ENCODE results near the gene MAGEF1.

The MAGEF1 gene

DNA sequence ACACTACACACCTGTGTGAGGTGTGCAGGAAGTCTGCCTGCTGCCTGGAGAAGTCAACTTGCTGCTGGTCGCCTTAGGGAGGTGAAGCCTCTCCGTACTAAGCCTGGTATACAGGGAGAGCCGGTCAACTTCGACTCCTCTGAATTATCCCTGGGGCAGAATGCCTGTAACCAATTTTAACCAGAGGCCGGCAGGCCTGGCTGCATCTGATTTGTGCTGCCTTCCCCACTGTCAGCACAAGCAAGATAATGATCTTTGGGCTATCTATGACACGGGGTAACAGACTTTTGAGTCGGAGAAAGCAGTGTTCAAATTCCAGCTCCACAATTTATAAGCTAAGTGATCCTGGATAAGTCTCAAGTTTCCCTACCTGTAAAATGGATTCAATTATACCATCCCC, 42.3 kb downstream of the MAGEF1 start:
- Histone ChIP-seq H3K27ac (ENCODE audit: low read depth, low read length) (no peak overlapping the region), H3K9me3 (ENCODE audit: low read length) (no peaks in the 10 kb centered on the region), H3K4me3 (ENCODE audit: low read depth in 1 of 2, low read length in 2 of 2) (no peak overlapping the region), H3K27me3 (ENCODE audit: control insufficient read depth in 1 of 2, insufficient read depth in 2 of 2, low read length in 2 of 2) (no peaks in the 10 kb centered on the region), H3K4me1 (ENCODE audit: insufficient read depth, low read length) (no peaks in the 10 kb centered on the region), H3K9ac (ENCODE audit: low read length) (no peak overlapping the region), H3K36me3 (ENCODE audit: insufficient read depth, low read length) (no peaks in the 10 kb centered on the region)

DNA sequence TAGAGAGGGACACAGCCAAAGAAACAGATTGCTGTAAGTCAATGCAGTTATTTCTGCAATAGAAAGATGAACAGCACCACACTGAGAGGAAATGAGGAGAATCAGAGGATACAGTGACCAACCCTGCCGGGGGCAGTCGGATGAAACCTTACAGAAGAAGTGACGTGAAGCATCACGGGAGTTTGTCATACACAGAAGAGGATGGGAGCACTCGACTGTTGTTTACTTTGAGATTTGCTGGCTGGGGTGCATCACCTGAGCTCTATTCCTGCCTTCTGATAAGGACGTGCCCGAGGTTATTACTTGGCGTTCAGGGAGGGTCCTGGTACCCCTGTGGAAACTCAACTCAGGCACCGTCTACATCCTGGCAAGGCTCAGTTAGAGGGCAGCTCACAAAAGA, 45.4 kb downstream of the MAGEF1 start:
- no peaks in the 10 kb centered on the region for H3K27me3 ChIP-seq (ENCODE audit: control insufficient read depth in 1 of 2, insufficient read depth in 2 of 2, low read length in 2 of 2)
- no peak overlapping the region for H3K9ac ChIP-seq (ENCODE audit: low read length)
- H3K27ac ChIP-seq (ENCODE audit: low read depth, low read length) = no peak overlapping the region
- no peaks in the 10 kb centered on the region for H3K36me3 ChIP-seq (ENCODE audit: insufficient read depth, low read length)
- no peaks in the 10 kb centered on the region for H3K9me3 ChIP-seq (ENCODE audit: low read length)
- H3K4me1 ChIP-seq (ENCODE audit: insufficient read depth, low read length) = no peaks in the 10 kb centered on the region
- H3K4me3 ChIP-seq (ENCODE audit: low read depth in 1 of 2, low read length in 2 of 2) = no peak overlapping the region

DNA sequence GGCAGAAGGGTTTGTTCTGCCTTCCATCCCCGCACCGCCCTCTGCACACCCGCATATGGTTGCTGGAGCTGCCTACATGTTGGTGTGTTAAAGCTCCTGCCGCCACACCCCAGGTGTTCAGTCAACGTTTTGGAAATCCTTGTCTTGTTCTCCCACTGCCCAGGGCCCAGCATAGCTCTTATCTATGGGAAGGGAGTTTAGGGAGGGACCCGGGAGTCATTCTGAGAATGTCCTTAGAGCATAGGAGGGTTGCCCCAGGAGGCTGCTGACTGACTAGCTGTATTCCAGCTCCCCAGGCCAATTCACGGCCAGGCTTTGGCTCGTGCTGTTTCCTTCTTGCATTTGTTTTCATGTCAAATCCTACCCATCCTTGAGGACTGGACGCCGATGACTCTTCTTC, 46.8 kb downstream of the MAGEF1 start:
- Histone ChIP-seq H3K4me1 (ENCODE audit: insufficient read depth, low read length) (no peaks in the 10 kb centered on the region), H3K9me3 (ENCODE audit: low read length) (no peaks in the 10 kb centered on the region), H3K9ac (ENCODE audit: low read length) (no peak overlapping the region), H3K36me3 (ENCODE audit: insufficient read depth, low read length) (no peaks in the 10 kb centered on the region), H3K27ac (ENCODE audit: low read depth, low read length) (no peak overlapping the region), H3K27me3 (ENCODE audit: control insufficient read depth in 1 of 2, insufficient read depth in 2 of 2, low read length in 2 of 2) (no peaks in the 10 kb centered on the region), H3K4me3 (ENCODE audit: low read depth in 1 of 2, low read length in 2 of 2) (no peak overlapping the region)

DNA sequence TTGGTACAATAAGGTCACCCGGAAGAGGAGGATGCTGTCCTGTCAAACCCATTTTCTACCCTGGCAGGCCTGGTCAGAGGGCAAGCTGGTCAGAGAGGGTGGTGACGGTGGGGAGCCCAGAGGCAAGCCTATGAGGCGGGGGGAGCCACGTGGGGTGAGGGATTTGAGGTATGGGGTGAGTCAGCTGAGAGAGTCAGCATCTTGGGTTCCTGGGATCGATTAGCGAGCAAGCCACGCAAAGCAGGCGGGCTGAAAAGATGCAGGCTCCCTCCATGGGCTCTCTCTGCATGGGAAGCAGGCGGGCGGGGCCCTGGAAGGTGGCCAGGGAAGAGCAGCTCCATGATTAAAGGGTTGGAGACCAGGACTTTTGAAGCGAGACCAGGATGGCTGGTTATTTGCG, 48.1 kb downstream of the MAGEF1 start:
- no peaks in the 10 kb centered on the region for H3K36me3 ChIP-seq (ENCODE audit: insufficient read depth, low read length)
- H3K9ac ChIP-seq (ENCODE audit: low read length) = no peak overlapping the region
- H3K27me3 ChIP-seq (ENCODE audit: control insufficient read depth in 1 of 2, insufficient read depth in 2 of 2, low read length in 2 of 2) = no peaks in the 10 kb centered on the region
- no peaks in the 10 kb centered on the region for H3K4me1 ChIP-seq (ENCODE audit: insufficient read depth, low read length)
- H3K9me3 ChIP-seq (ENCODE audit: low read length) = no peaks in the 10 kb centered on the region
- H3K27ac ChIP-seq (ENCODE audit: low read depth, low read length) = no peak overlapping the region
- no peak overlapping the region for H3K4me3 ChIP-seq (ENCODE audit: low read depth in 1 of 2, low read length in 2 of 2)

DNA sequence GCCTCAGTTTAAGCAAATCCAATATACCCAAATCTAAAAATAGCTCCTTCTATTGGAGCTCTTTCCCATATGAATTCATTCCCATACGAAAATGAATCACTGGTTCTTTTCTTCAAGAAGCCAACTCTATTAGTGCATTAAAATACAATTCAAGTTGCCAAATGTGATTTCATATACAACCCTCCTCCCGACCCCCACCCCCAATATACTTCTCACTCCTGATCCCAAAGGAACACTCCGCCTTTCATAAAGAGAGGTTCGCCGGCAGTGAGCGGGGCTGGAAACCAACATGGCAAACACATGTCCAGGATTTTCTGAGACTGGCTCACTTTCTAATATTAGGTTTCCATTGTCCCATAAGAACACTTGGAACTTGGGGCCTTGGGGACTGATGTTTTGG, 48.5 kb downstream of the MAGEF1 start:
- Histone ChIP-seq H3K9ac (ENCODE audit: low read length) (no peak overlapping the region), H3K9me3 (ENCODE audit: low read length) (no peaks in the 10 kb centered on the region), H3K27ac (ENCODE audit: low read depth, low read length) (no peak overlapping the region), H3K4me1 (ENCODE audit: insufficient read depth, low read length) (no peaks in the 10 kb centered on the region), H3K36me3 (ENCODE audit: insufficient read depth, low read length) (no peaks in the 10 kb centered on the region), H3K27me3 (ENCODE audit: control insufficient read depth in 1 of 2, insufficient read depth in 2 of 2, low read length in 2 of 2) (no peaks in the 10 kb centered on the region), H3K4me3 (ENCODE audit: low read depth in 1 of 2, low read length in 2 of 2) (no peak overlapping the region)

DNA sequence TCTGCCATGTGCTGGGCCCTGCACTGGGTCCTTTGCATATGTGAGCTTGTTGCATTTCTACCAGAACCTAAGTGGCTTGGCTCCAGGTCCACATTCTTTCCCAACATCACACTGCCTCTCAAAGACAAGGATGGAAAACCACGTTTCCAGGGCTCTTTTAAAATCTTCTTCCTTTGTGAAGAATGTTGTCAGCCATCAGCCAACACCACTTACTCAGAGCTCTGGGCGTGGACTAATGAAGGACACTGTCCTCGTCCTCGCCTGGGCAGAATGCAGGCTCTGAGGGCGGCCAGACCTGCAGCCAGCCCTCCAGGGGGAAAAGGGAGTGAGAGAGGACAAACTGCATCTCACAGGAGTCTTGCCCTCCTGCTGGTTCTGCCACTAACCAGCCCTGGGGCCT, 49.7 kb downstream of the MAGEF1 start:
- Histone ChIP-seq H3K36me3 (ENCODE audit: insufficient read depth, low read length) (no peaks in the 10 kb centered on the region), H3K27ac (ENCODE audit: low read depth, low read length) (no peak overlapping the region), H3K4me1 (ENCODE audit: insufficient read depth, low read length) (no peaks in the 10 kb centered on the region), H3K27me3 (ENCODE audit: control insufficient read depth in 1 of 2, insufficient read depth in 2 of 2, low read length in 2 of 2) (no peaks in the 10 kb centered on the region), H3K9me3 (ENCODE audit: low read length) (no peaks in the 10 kb centered on the region), H3K4me3 (ENCODE audit: low read depth in 1 of 2, low read length in 2 of 2) (no peak overlapping the region), H3K9ac (ENCODE audit: low read length) (no peak overlapping the region)

DNA sequence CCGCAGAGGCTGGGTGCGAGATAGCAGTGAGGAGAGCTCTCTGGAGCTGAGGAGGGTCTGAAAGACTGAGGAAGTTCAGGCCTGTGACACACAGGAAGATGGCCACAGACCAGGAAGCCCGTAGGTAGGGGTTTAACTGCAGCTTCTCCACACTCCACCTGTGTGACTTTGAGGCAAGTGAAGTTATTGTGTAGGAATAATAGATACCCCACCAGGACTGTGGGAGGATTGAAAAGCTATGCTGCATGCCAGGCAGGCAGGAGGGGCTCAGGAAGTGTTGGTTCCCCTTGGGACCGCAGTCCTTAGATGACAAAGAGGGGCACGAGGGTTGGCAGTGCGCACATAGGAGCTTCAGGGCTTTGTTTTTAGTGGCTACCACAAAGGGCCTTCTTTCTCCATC, 50.9 kb downstream of the MAGEF1 start:
- no peaks in the 10 kb centered on the region for H3K36me3 ChIP-seq (ENCODE audit: insufficient read depth, low read length)
- H3K27me3 ChIP-seq (ENCODE audit: control insufficient read depth in 1 of 2, insufficient read depth in 2 of 2, low read length in 2 of 2) = no peaks in the 10 kb centered on the region
- H3K4me1 ChIP-seq (ENCODE audit: insufficient read depth, low read length) = peaks cover 7% of the 10 kb centered on the region
- H3K9me3 ChIP-seq (ENCODE audit: low read length) = no peaks in the 10 kb centered on the region
- no peak overlapping the region for H3K9ac ChIP-seq (ENCODE audit: low read length)
- H3K4me3 ChIP-seq (ENCODE audit: low read depth in 1 of 2, low read length in 2 of 2) = no peak overlapping the region
- H3K27ac ChIP-seq (ENCODE audit: low read depth, low read length) = no peak overlapping the region

Data from muscle layer of colon (tissue), 2 donors.